GM10266 (cell line): ENCODE data around the gene C4orf54.

Source experiments
- DNase-seq: peaks from one replicate; pipeline ENCODE4 v3.0.0; 2012; ENCODE audit errors: extremely low spot score
- CTCF ChIP-seq: IDR thresholded peaks from 2 replicates; pipeline ENCODE4 v1.5.1; 2012; ENCODE audit warnings: mild to moderate bottlenecking, low read depth; ENCODE audit not compliant: control insufficient read depth, insufficient read depth; ENCODE audit errors: missing control alignments

The C4orf54 gene

GRCh38 chr4:99653916-99654315 is 3.7 kb downstream of the C4orf54 start:
- no peak for TF ChIP-seq CTCF
- DNase-seq, result no peak

GRCh38 chr4:99652596-99653436 is 4.8 kb downstream of the C4orf54 start:
- DNase-seq, result no peak
- no peak for TF ChIP-seq CTCF

- TF ChIP-seq CTCF, result no peak
- DNase-seq, result no peak
Measured at GRCh38 chr4:99651811-99652485, 5.7 kb downstream of the C4orf54 start.

GRCh38 chr4:99651016-99651769 is 6.4 kb downstream of the C4orf54 start:
- DNase-seq, result no peak
- TF ChIP-seq CTCF, result no peak

- no peak for DNase-seq
- TF ChIP-seq CTCF, result no peak
Measured at GRCh38 chr4:99649778-99650177, 7.8 kb downstream of the C4orf54 start.

- TF ChIP-seq CTCF, result no peak
Measured at GRCh38 chr4:99649208-99649607, 8.4 kb downstream of the C4orf54 start.

More at GRCh38 chr4:99649208-99649607, 8.4 kb downstream of the C4orf54 start:
- no peak for DNase-seq
